Subcutaneous adipose tissue (tissue), 4 donors: ENCODE measurements around the gene MVK. TPM values are rescaled to one million over a fixed set of nuclear protein-coding genes. Genes with fewer than 3 reads are reported as not detected.

ENCODE experiments used
- CTCF ChIP-seq: fragments of 450-650 bp; IDR thresholded peaks from one replicate; pipeline ENCODE4 v1.5.1; 2016; ENCODE audit warnings: low read depth, mild to moderate bottlenecking, control low read depth, antibody characterized with exemption, moderate library complexity
- total RNA-seq, 4 donors: library from RNA; depleted of rRNA; stranded (reverse); fragments of >200 nt; gene quantifications; one replicate each; pipeline ENCODE4 v1.1.0, GENCODE V29; 2016

Gene MVK
- total RNA-seq, 4 donors from 2014 or later, result 5.4 to 15.1 (median 11.5) TPM

GRCh38 chr12:109547286-109547685 lies 26.3 kb upstream of the MVK start:
- TF ChIP-seq CTCF, result no peak

GRCh38 chr12:109548258-109548657 lies 25.3 kb upstream of the MVK start:
- TF ChIP-seq CTCF, result no peak

- TF ChIP-seq CTCF, result no peak
Measured at GRCh38 chr12:109549613-109550270, 23.9 kb upstream of the MVK start.

- TF ChIP-seq CTCF, result no peak
Measured at GRCh38 chr12:109550281-109550680, 23.3 kb upstream of the MVK start.

- no peak for TF ChIP-seq CTCF
Measured at GRCh38 chr12:109551108-109551507, 22.5 kb upstream of the MVK start.

GRCh38 chr12:109552971-109553370 lies 20.6 kb upstream of the MVK start:
- no peak for TF ChIP-seq CTCF

GRCh38 chr12:109553483-109553882 lies 20.1 kb upstream of the MVK start:
- TF ChIP-seq CTCF, result no peak
